ENCODE data around the gene CHGA. TPM values are rescaled to one million over a fixed set of nuclear protein-coding genes. Genes with fewer than 3 reads are reported as not detected.

The CHGA gene
- total RNA-seq, 2 donors from 2014 or later = 40.5 to 55.7 TPM

DNA sequence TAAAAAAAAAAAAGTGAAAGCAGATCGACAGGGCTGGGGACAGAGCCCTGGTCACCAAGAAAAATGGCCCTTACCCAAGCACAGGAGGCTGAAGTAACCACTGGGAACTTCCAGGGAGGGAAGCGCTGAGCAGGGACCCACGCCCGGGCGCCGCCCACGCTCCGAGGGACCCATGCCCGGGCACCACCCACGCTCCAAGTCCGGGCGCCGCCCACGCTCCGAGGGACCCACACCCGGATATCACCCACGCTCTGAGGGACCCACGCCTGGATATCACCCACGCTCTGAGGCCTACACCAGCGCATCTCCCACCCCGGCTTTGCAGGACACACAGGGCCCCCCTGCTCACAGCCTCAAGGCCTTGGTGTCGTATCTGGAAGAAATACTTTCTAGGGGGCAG is 25.7 kb downstream of the CHGA start:
- DNase-seq (ENCODE audit: low spot score) = no peak
- Histone ChIP-seq H3K27me3 (replicated peaks; ENCODE audit: insufficient read depth) (no peaks in the 10 kb centered on the region), H3K4me1 (replicated peaks) (peaks cover 4% of the 10 kb centered on the region), H3K27ac (no peak overlapping the region), H3K4me3 (no peak overlapping the region), H3K9me3 (no peaks in the 10 kb centered on the region), H3K36me3 (no peaks in the 10 kb centered on the region)
- intact Hi-C loops (cut with DNase I) = no loop called here
- TF ChIP-seq CTCF (IDR thresholded peaks at IDR 0.05) (no peak), POLR2AphosphoS5 (IDR thresholded peaks at IDR 0.05) (no peak), POLR2A (IDR thresholded peaks at IDR 0.05) (no peak)
- 96% methylated on average over 22 of the region's 22 CpGs for WGBS

DNA sequence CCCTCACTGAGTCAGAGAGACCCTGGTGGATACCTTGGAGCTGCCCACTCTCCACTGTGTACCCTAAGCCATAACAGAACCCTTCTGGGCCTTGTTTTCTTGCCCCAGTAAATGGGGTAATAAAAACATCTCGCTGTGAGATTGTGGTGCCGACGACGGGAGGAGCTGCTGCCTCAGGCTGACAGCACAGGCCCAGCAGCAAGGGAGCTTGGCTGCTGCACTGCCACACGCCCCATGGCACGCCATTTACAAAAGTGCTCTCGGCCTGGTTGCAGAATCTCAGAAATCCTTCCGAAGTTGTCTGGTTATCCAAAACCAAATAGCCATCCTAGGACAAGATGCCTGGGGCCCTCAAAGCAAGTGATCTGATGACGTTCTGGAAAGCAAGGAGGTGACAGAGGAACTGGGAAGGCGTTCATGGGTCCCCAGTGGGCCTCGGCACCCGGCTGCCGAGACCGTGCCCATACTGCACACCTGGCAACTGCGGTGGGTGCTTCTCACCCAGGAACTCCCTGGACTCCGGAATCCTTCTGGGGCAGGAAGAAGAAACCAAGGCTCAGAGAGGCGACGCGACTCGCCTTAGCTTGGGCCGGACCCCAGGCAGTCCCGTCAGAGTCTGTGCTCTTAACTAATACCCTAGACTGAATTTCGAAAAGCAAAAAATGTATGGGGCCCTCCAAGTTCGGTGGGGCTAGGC is 26.7 kb downstream of the CHGA start:
- Histone ChIP-seq H3K27me3 (replicated peaks; ENCODE audit: insufficient read depth) (no peaks in the 10 kb centered on the region), H3K4me3 (no peak overlapping the region), H3K4me1 (replicated peaks) (peaks cover 4% of the 10 kb centered on the region), H3K9me3 (no peaks in the 10 kb centered on the region), H3K27ac (no peak overlapping the region), H3K36me3 (no peaks in the 10 kb centered on the region)
- TF ChIP-seq POLR2A (IDR thresholded peaks at IDR 0.05) = no peak
- TF ChIP-seq POLR2AphosphoS5 (IDR thresholded peaks at IDR 0.05) = no peak
- no peak for TF ChIP-seq CTCF (IDR thresholded peaks at IDR 0.05)
- no peak for DNase-seq (ENCODE audit: low spot score)
- 92% methylated on average over 24 of the region's 24 CpGs for WGBS
- intact Hi-C loops (cut with DNase I) = no loop called here

DNA sequence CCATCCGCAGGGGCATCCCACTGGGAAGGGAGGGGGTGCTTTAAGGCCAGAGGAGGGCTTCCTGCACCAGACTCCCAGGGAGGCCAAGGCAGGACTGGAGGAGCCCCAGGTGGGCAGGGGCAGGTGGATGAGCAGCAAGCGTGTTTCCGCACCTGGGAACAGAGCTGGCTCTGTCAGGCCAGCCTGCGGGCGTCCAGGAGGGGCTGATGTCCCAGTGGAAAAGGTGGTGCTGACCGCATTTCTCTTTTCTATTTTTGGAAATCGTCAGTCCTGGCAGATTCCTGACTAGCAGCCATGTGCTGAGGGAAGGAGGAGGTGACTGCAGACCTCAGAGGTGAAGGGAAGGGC is 27.2 kb downstream of the CHGA start:
- WGBS = 88% methylated on average over 7 of the region's 7 CpGs
- H3K9me3 ChIP-seq = no peaks in the 10 kb centered on the region
- DNase-seq (ENCODE audit: low spot score) = no peak
- peaks cover 4% of the 10 kb centered on the region for H3K4me1 ChIP-seq (replicated peaks)
- TF ChIP-seq CTCF (IDR thresholded peaks at IDR 0.05) (no peak), POLR2A (IDR thresholded peaks at IDR 0.05) (no peak), POLR2AphosphoS5 (IDR thresholded peaks at IDR 0.05) (no peak)
- H3K4me3 ChIP-seq = no peak overlapping the region
- no peak overlapping the region for H3K27ac ChIP-seq
- no peaks in the 10 kb centered on the region for H3K27me3 ChIP-seq (replicated peaks; ENCODE audit: insufficient read depth)
- intact Hi-C loops (cut with DNase I) = no loop called here
- H3K36me3 ChIP-seq = no peaks in the 10 kb centered on the region

DNA sequence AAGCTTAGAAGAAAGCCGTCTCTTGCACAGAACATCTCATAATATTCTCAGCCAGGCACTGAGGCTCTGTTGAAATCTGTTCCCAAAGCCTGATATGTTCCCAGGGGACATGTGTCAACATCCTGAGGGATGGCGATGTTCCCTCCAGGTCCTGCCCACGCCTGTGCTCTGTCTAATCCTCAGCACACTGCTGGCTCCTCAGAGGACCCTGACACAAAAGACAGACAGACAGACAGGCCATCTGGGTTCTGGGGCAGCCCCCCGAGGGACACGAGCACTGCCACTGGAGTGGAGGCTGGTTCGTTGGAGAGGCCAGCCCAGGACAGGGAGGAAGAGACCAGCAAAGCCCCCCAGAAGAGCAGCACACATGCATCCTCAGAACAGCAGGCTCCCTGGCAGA is 27.8 kb downstream of the CHGA start:
- Histone ChIP-seq H3K27me3 (replicated peaks; ENCODE audit: insufficient read depth) (no peaks in the 10 kb centered on the region), H3K4me1 (replicated peaks) (peaks cover 4% of the 10 kb centered on the region), H3K36me3 (no peaks in the 10 kb centered on the region), H3K9me3 (no peaks in the 10 kb centered on the region), H3K4me3 (no peak overlapping the region), H3K27ac (no peak overlapping the region)
- intact Hi-C loops (cut with DNase I) = no loop called here
- DNase-seq (ENCODE audit: low spot score) = no peak
- TF ChIP-seq POLR2AphosphoS5 (IDR thresholded peaks at IDR 0.05) = no peak
- WGBS = 93% methylated on average over 6 of the region's 6 CpGs

DNA sequence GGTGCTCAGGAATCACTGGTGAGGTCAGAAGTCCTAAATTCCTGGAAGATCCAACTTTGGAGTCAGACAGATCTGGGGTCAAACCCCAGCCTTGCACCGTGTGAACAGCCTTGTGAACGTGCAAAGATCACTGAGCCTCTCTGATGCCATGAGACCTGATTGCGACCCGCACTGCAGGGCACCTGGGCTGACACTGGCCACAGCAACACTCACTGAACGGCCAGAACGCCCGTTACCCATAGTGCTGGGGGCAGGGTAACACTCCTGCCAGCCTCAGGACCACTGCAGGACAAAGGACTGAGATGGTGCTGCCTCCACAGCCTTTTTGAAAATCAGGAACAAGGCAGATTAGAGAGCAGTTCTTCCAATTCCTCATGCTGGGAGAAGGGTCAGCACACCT is 28.3 kb downstream of the CHGA start:
- Histone ChIP-seq H3K4me3 (no peak overlapping the region), H3K27ac (no peak overlapping the region), H3K9me3 (no peaks in the 10 kb centered on the region), H3K27me3 (replicated peaks; ENCODE audit: insufficient read depth) (no peaks in the 10 kb centered on the region), H3K4me1 (replicated peaks) (peaks cover 4% of the 10 kb centered on the region), H3K36me3 (no peaks in the 10 kb centered on the region)
- DNase-seq (ENCODE audit: low spot score) = no peak
- 90% methylated on average over 7 of the region's 7 CpGs for WGBS
- intact Hi-C loops (cut with DNase I) = no loop called here
- TF ChIP-seq CTCF (IDR thresholded peaks at IDR 0.05) = no peak
- no peak for TF ChIP-seq POLR2AphosphoS5 (IDR thresholded peaks at IDR 0.05)
- no peak for TF ChIP-seq POLR2A (IDR thresholded peaks at IDR 0.05)

All from prostate gland (tissue), 2 donors.